LNCAP (cell line): ENCODE results near the gene IL16.

Experiments
- TF ChIP-seq, protein P1 (sequence below): fragments of 450-650 bp; IDR thresholded peaks from 2 replicates; pipeline ENCODE4 v1.5.1; 2017; ENCODE audit warnings: mild to moderate bottlenecking

Gene IL16

DNA sequence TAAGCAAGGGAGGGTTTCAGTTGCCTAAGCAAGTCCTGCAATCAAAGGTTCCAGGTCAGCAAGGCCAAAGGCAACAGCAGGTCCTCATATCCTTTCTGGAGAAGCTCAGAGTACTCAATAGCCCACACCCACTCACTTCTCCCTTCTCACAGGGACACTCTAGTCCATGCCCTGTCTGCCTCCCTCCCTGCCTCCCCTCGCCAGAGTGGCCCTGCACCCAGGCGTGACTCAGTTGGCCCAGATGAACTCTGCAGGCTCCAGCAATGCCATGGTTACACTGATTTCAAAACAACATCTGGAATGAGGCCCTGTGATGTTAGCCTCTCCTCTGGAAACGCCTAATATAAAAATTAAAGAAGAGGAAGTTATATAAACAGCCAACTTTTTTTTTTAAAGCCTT is 32.9 kb downstream of the IL16 start:
- TF ChIP-seq, protein P1, sequence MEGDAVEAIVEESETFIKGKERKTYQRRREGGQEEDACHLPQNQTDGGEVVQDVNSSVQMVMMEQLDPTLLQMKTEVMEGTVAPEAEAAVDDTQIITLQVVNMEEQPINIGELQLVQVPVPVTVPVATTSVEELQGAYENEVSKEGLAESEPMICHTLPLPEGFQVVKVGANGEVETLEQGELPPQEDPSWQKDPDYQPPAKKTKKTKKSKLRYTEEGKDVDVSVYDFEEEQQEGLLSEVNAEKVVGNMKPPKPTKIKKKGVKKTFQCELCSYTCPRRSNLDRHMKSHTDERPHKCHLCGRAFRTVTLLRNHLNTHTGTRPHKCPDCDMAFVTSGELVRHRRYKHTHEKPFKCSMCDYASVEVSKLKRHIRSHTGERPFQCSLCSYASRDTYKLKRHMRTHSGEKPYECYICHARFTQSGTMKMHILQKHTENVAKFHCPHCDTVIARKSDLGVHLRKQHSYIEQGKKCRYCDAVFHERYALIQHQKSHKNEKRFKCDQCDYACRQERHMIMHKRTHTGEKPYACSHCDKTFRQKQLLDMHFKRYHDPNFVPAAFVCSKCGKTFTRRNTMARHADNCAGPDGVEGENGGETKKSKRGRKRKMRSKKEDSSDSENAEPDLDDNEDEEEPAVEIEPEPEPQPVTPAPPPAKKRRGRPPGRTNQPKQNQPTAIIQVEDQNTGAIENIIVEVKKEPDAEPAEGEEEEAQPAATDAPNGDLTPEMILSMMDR = no peak

DNA sequence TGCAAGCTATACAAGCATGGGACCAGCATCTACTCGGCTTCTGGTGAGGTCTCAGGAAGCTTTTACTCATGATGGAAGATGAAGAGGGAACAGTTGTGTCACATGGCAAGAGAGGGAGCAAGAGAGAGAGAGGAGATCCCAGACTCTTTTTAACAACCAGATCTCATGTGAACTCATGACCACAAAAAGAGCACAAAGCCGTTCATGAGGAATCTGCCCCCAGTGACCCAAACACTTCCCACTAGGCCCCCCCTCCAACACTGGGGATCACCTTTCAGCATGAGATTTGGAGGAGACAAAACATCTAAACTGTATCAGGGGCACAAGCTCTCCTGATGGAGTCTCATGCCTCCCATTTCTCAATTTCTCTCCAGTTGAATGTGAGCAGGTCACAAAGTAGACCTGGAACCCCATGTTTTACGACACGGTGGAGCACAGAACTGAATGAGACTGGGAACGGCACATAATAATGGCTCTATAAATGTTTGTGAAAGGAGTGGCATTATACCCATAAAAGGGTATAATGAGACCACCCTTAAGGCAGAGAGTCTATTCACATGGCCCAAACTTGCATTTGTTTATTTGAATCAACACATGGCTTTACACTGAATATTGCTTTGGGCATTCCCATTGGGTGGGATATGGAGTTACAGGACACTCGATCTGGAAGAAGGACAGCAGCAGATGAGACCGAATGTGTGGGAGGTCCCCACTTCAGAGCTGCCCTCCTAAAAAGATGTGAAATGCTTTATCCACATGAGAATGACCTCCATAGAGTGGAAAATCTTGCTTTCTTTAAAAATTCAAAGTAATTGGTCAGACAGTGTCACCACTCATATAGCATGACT is 38.8 kb downstream of the IL16 start:
- TF ChIP-seq, protein P1 = no peak

DNA sequence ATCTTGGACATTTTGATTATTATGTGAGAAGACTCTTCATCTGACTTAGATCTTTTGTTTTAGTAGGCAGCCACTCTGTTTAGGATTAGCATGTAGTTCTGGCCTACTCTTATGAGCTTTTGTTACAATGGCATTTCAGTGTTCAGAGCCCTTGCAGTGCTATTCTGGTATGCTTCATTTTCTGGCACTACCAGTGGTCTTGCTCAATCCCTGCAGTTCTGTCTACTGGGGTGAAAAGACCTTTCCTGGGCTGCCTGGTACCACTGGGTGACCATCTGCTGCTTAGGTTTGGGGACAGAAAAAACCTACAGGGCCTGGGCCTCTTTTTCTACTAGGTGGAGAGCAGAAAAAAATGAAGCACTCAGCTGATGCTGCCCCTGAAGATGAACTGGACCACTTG is 42.5 kb downstream of the IL16 start:
- TF ChIP-seq, protein P1 = no peak

DNA sequence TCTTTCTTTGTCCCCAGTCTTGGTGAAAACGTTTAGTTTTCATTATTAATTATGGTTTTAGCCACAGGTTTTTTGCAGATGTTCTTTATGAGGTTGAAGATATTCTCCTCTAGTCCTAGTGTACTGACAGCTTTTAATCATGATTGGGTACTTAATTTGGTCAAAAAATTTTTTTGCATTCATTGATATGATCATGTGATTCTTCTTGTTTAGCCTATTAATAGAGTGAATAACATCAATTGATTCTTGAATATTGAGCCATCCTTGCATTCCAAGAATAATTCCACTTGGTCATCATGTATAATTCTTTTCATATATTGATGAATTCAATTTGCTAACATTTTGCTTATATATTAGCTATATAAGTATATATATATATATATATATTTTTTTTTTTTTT is 46.1 kb downstream of the IL16 start:
- TF ChIP-seq, protein P1 = no peak

GRCh38 chr15:81244306-81244705 is 47.6 kb downstream of the IL16 start:
- TF ChIP-seq, protein P1 = no peak

DNA sequence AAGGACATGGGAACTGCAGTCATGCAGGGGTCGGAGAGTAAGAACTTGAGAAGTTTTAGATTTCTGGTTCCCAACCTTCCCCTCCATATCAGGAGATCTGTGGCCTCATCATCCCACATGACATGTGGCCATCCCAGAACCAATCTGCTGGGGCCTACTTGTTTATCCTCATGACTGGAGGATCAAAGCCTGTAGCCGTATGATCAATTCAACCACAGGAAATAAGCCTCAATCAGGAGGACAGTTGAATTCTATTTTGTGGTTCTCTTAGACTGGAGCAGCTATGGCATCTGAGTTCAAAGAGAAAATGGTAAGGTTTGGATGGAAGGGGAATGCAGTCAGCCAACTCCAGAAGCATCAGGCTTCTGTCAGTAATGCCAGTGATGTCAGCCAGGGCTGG is 57.2 kb downstream of the IL16 start:
- TF ChIP-seq, protein P1 = no peak

DNA sequence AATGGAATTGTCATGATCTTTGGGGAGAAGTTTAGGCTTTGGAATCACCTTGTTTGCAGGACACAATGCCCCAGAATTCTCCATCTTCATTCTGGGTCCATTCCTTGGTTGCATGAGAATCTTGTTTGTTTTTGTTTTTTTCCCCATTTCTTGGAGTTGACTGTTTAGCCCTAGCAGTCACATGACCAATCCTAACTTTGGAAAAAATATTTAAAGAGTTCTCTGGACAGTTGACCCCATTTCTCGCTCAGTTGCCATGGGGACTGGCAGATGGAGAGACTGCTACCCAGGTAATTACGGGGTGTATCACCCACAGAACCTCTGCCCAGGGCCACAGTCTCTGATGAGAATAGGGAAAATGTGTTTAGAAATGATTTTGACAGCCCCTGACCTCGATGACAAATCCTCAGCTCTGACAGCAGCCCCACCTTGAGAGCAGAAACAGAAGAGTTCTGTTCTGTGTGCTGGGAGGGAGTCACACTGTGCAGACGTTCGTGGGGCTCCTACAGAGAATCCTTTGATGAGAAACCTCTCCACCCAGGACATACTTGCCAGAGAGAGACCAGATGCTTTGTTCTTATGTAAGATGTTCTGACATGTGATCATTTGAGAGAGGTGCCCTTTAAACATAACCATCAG is 57.7 kb downstream of the IL16 start:
- TF ChIP-seq, protein P1 = no peak
